ENCODE results near the gene ZC2HC1B. TPM values are rescaled to one million over a fixed set of nuclear protein-coding genes. Genes with fewer than 3 reads are reported as not detected.
"Not testable (repeated sequence)": the region's sequence is repeated elsewhere in the genome, so short reads cannot be mapped to it uniquely, and the experiment has no call there.

Gene ZC2HC1B
- total RNA-seq, 4 donors from 2014 or later = not detected

DNA sequence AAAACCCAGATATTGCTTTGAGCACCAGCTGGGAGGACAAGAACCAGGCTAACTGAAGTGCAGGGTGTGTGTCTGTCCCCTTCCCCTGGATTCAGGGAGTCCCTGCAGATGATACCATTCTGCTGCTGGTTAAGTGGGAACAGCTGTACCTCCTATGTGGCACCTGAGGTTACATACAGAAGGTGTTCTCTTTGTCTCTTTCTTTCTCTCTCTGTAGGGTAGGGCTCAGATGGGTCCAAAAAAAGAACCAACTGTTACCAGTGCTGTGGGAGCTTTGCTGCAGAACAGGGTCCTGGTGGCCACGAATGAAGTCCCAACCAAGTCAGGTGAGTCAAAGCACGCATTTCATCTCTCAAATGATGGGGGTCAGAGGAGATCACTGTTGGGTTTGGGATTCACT is 38.6 kb downstream of the ZC2HC1B start:
- no peak overlapping the region for H3K4me3 ChIP-seq (ENCODE audit: low read depth, poor library complexity, severe bottlenecking)
- no peak for DNase-seq (ENCODE audit: low spot score in 2 of 2)
- intact Hi-C loops (cut with DNase I; ENCODE audit: low total_unique reads) = no loop called here
- no peak for TF ChIP-seq POLR2A (IDR thresholded peaks at IDR 0.05)
- TF ChIP-seq, protein P1, sequence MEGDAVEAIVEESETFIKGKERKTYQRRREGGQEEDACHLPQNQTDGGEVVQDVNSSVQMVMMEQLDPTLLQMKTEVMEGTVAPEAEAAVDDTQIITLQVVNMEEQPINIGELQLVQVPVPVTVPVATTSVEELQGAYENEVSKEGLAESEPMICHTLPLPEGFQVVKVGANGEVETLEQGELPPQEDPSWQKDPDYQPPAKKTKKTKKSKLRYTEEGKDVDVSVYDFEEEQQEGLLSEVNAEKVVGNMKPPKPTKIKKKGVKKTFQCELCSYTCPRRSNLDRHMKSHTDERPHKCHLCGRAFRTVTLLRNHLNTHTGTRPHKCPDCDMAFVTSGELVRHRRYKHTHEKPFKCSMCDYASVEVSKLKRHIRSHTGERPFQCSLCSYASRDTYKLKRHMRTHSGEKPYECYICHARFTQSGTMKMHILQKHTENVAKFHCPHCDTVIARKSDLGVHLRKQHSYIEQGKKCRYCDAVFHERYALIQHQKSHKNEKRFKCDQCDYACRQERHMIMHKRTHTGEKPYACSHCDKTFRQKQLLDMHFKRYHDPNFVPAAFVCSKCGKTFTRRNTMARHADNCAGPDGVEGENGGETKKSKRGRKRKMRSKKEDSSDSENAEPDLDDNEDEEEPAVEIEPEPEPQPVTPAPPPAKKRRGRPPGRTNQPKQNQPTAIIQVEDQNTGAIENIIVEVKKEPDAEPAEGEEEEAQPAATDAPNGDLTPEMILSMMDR (IDR thresholded peaks at IDR 0.05) = no peak
- 81 to 88% methylated on average over 2 of the region's 2 CpGs for WGBS, 2 donors

DNA sequence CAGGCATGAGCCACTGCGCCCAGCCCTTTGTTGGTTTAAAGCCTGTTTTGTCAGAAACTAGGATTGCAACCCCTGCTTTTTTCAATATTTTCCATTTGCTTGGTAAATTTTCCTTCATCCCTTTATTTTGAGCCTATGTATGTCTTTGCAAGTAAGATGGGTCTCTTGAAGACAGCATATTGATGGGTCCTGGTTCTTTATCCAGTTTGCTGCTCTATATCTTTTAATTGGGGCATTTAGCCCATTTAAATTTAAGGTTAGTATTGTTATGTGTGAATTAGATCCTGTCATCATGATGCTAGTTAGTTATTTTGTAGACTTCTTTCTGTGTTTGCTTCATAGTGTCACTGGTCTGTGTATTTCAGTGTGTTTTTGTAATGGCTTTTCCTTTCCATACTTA is 46.8 kb downstream of the ZC2HC1B start:
- WGBS, 2 donors = 100% methylated on average over 1 of the region's 1 CpG
- intact Hi-C loops (cut with DNase I; ENCODE audit: low total_unique reads) = no loop called here
- no peak overlapping the region for H3K4me3 ChIP-seq (ENCODE audit: low read depth, poor library complexity, severe bottlenecking)
- no peak for DNase-seq (ENCODE audit: low spot score in 2 of 2)
- no peak for TF ChIP-seq POLR2A (IDR thresholded peaks at IDR 0.05)
- TF ChIP-seq, protein P1 (IDR thresholded peaks at IDR 0.05) = no peak

DNA sequence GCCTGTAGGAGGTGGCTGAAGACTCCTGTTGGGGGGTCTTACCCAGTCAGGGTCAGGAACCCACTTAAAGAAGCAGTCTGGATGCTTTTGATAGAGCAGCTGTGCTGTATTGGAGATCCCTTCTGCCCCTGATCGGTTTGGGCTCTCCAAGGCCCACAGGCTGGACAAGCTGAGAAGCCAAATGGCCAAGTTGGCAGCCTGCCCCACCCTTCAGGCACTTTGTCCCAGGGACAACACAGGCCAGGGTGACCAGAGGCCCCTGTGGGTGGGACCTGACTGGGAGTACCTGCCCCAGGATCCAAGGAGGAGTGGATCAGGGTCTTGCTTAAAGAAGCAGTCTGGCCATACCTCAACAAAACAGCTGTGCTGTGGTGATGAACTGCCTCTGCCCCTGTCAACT is 48.4 kb downstream of the ZC2HC1B start:
- DNase-seq (ENCODE audit: low spot score in 2 of 2) = no peak
- WGBS, 2 donors = 78 to 100% methylated on average over 1 of the region's 1 CpG
- intact Hi-C loops (cut with DNase I; ENCODE audit: low total_unique reads) = no loop called here
- TF ChIP-seq, protein P1 (IDR thresholded peaks at IDR 0.05) = no peak
- TF ChIP-seq POLR2A (IDR thresholded peaks at IDR 0.05) = no peak
- no peak overlapping the region for H3K4me3 ChIP-seq (ENCODE audit: low read depth, poor library complexity, severe bottlenecking)

DNA sequence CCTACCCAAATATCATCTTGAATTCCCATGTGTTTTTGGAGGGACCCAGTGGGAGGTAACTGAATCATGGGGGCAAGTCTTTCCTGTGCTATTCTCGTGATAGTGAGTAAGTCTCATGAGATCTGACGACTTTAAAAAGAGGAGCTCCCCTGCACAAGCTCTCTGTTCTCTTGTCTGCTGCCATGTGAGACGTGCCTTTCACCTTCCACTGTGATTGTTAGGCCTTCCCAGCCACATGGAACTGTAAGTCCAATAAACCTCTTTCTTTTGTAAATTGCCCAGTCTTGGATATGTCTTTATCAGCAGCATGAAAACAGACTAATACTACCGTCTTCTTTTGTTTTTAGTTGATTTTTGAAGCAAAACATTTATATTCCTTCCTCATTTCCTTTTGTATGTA is 52.8 kb downstream of the ZC2HC1B start:
- intact Hi-C loops (cut with DNase I; ENCODE audit: low total_unique reads) = loop anchor here (5.0 kb wide), 1 partner anchor 770 kb away; no protein-coding TSS in a partner anchor
- H3K4me3 ChIP-seq (ENCODE audit: low read depth, poor library complexity, severe bottlenecking); DNase-seq (ENCODE audit: low spot score in 2 of 2): not testable (repeated sequence)
- 85 to 91% methylated on average over 4 of the region's 4 CpGs for WGBS, 2 donors

DNA sequence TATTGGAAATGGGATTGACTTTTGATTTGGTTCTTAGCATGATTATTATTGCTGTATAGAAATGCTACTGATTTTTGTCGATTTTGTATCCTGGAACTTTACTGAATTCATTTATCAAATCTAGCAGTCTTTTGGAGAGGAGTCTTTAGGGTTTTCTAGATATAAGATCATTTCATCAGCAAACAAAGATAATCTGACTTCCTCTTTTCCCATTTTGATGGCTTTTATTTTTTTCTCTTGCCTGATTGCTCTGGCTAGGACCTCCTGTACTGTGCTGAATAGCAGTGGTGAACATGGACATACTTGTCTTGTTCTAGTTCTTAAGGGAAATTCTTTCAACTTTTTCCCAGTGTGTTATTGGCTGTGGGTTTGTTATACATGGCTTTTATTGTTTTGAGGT is 64.6 kb downstream of the ZC2HC1B start:
- DNase-seq (ENCODE audit: low spot score in 2 of 2) = no peak
- TF ChIP-seq, protein P1 (IDR thresholded peaks at IDR 0.05) = no peak
- TF ChIP-seq POLR2A (IDR thresholded peaks at IDR 0.05) = no peak
- H3K4me3 ChIP-seq (ENCODE audit: low read depth, poor library complexity, severe bottlenecking) = no peak overlapping the region
- WGBS, 2 donors = 85 to 97% methylated on average over 1 of the region's 1 CpG
- intact Hi-C loops (cut with DNase I; ENCODE audit: low total_unique reads) = no loop called here

DNA sequence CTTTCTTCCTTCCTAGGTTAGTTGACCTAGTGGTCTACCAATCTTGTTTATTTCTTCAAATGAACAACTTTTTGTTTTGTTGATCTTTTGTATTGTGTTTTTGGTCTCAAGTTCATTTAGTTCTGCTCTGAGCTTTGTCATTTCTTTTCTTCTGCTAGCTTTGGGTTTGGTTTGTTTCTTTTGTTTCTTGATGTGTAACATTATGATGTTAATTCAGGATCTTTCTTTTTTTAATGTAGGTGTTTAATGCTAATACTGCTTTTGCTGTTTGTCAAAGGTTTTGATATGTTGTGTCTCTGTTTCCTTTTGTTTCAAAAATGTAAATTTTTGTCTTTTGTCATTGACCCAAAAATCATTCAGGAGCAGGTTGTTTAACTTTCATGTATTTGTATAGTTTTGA is 65.7 kb downstream of the ZC2HC1B start:
- intact Hi-C loops (cut with DNase I; ENCODE audit: low total_unique reads) = no loop called here

More for the DNA sequence above, 65.7 kb downstream of the ZC2HC1B start:
- TF ChIP-seq POLR2A (IDR thresholded peaks at IDR 0.05) = no peak
- TF ChIP-seq, protein P1 (IDR thresholded peaks at IDR 0.05) = no peak
- no peak overlapping the region for H3K4me3 ChIP-seq (ENCODE audit: low read depth, poor library complexity, severe bottlenecking)
- DNase-seq (ENCODE audit: low spot score in 2 of 2) = no peak
